GM12865 (cell line): ENCODE results near the gene NPTN.

ENCODE experiments used
- DNase-seq: peaks from one replicate; pipeline ENCODE4 v3.0.0; 2010; ENCODE audit warnings: low read depth
- H3K4me3 ChIP-seq: 2 replicates; pipeline ENCODE4 v1.5.1; 2011; ENCODE audit warnings: mild to moderate bottlenecking, low read depth, low read length, control low read depth
- TF ChIP-seq, protein P1 (sequence below): IDR thresholded peaks from 2 replicates; pipeline ENCODE4 v1.5.1; 2011; ENCODE audit warnings: low read length, control low read depth, low read depth, inconsistent platforms; ENCODE audit not compliant: insufficient read depth; ENCODE audit errors: missing control alignments

NPTN gene

DNA sequence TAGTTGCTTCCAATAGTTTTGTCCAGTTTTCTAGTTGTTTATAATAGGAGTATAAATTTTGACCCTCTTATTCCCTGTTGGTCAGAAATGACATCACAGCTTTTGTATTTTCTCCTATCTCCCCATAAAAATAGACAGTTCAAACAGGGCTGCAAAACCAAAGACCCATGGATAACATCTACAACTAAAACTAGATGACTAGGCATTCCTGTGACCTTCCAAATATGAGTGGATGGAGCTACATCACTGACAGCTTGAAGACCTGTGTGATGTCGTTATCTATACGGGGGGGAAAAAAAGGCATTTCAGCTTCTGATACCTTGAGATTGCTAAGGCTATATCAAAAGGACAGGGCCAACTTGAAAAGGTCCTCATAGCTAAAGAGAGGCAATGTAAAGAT is 105.6 kb downstream of the NPTN start:
- TF ChIP-seq, protein P1, sequence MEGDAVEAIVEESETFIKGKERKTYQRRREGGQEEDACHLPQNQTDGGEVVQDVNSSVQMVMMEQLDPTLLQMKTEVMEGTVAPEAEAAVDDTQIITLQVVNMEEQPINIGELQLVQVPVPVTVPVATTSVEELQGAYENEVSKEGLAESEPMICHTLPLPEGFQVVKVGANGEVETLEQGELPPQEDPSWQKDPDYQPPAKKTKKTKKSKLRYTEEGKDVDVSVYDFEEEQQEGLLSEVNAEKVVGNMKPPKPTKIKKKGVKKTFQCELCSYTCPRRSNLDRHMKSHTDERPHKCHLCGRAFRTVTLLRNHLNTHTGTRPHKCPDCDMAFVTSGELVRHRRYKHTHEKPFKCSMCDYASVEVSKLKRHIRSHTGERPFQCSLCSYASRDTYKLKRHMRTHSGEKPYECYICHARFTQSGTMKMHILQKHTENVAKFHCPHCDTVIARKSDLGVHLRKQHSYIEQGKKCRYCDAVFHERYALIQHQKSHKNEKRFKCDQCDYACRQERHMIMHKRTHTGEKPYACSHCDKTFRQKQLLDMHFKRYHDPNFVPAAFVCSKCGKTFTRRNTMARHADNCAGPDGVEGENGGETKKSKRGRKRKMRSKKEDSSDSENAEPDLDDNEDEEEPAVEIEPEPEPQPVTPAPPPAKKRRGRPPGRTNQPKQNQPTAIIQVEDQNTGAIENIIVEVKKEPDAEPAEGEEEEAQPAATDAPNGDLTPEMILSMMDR, result no peak
- no peak for DNase-seq
- H3K4me3 ChIP-seq, result no peak overlapping the region

DNA sequence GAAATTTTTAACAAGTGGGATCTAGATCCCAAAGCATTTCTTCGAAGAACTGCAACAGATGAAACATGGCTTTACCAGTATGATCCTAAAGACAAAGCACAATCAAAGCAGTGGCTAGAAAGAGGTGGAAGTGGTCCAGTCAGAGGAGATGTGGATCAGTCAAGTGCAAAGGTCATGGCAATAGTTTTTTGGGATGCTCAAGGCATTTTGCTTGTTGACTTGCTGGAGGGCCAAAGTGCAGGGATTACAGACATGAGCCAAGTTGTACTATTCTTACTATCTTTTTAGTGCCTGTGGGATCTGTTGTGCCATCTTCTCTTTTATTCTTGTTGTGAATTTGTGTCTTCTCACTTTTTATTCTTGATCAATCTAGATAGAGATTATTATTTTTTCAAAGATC is 108.3 kb downstream of the NPTN start:
- H3K4me3 ChIP-seq, result no peak overlapping the region
- TF ChIP-seq, protein P1, result no peak
- DNase-seq, result no peak

DNA sequence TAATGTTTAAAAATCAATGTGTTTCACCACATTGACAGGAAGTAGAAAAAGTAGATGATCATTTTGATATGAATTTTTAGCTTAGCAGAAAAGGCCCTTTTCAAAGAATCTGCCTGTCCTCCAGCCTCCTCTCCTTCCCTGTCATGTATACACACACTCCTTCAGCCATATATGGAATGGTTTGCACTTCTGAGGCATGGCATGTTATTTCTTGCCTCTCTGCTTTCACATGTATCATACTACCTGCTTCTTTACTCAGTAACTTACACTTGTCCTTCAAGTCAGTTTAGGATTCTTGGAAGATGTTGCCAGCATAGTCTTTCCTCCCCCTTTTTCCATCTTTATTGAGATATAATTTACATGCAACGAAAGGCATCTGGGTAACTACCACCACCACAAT is 111.2 kb downstream of the NPTN start:
- no peak for DNase-seq
- TF ChIP-seq, protein P1, result no peak
- no peak overlapping the region for H3K4me3 ChIP-seq

- no peak for DNase-seq
- TF ChIP-seq, protein P1, result no peak
- H3K4me3 ChIP-seq, result no peak overlapping the region
Observed at GRCh38 chr15:73518876-73519733, 114.1 kb downstream of the NPTN start.

DNA sequence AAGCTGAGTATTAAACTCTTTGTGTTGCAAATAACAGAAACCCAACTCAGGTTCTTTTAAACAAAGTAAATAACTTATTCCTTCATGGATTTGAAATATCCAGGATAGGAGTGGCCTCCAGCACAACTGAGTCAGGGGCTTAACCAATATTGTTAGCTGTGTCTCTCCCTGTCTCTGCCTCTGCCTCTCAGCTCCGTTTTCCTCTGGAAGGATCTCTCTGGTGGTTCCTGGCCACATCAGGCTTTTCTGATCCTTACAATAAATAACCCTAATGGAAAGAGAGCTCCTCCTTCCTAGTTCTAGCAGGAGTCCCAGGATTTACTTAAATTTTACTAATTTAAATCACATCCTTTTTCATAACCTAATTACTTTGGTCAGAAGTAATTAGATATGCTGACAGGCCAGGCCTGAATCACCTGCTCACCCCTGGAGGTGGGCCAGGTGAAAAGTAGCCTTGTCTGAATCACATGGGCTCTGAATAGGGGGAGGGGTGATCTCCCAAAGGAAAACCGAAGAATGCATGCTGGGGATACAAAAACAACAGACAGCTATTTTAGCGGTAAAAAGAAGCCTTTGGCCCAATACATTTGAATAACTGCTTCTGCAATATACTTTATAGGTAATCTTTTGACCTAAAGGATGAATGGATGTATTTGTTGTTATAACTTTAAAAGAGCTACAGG is 114.9 kb downstream of the NPTN start:
- no peak for DNase-seq
- TF ChIP-seq, protein P1, result no peak
- no peak overlapping the region for H3K4me3 ChIP-seq

GRCh38 chr15:73517566-73517965 is 115.6 kb downstream of the NPTN start:
- TF ChIP-seq, protein P1, result no peak
- H3K4me3 ChIP-seq, result no peak overlapping the region
- no peak for DNase-seq
